OCI-LY1 (cell line): ENCODE measurements around the gene PTPRN2.

Experiments
- H2AFZ ChIP-seq: fragments of 200-600 bp; sonication (generic), shearing (Covaris generic); 2 replicates; pipeline ENCODE4 v1.6.0; 2014; ENCODE audit warnings: antibody characterized with exemption, mild to moderate bottlenecking, low read length
- H3F3A ChIP-seq: fragments of 200-600 bp; sonication (generic), shearing (Covaris generic); 2 replicates; pipeline ENCODE4 v1.6.0; 2014; ENCODE audit warnings: mild to moderate bottlenecking, antibody characterized with exemption, low read length, moderate library complexity; ENCODE audit not compliant: insufficient read depth
- H3K27ac ChIP-seq: fragments of 200-600 bp; sonication (generic); 2 replicates; pipeline ENCODE4 v1.5.1; 2014; ENCODE audit warnings: low read length, mixed run types, mild to moderate bottlenecking, low read depth; ENCODE audit not compliant: poor library complexity, severe bottlenecking
- H3K27me3 ChIP-seq: fragments of 200-600 bp; sonication (generic); 2 replicates; pipeline ENCODE4 v1.6.0; 2014; ENCODE audit warnings: antibody characterized with exemption, mild to moderate bottlenecking, low read length, moderate library complexity; ENCODE audit not compliant: insufficient read depth
- H3K36me3 ChIP-seq: fragments of 200-600 bp; sonication (generic); 2 replicates; pipeline ENCODE4 v1.6.1; 2014; ENCODE audit warnings: mild to moderate bottlenecking, antibody characterized with exemption, low read length, moderate library complexity, mixed read lengths; ENCODE audit not compliant: insufficient read depth
- H3K4me1 ChIP-seq: fragments of 200-600 bp; sonication (generic); 2 replicates; pipeline ENCODE4 v1.5.1; 2014; ENCODE audit warnings: mild to moderate bottlenecking, low read length, moderate library complexity; ENCODE audit not compliant: insufficient read depth, severe bottlenecking
- H3K4me2 ChIP-seq: fragments of 200-600 bp; sonication (generic), shearing (Covaris generic); 2 replicates; pipeline ENCODE4 v1.6.1; 2014; ENCODE audit warnings: low read length
- H3K4me3 ChIP-seq: fragments of 200-600 bp; sonication (generic); 2 replicates; pipeline ENCODE4 v1.5.1; 2014; ENCODE audit warnings: low read length, low read depth, mild to moderate bottlenecking, mixed read lengths; ENCODE audit not compliant: poor library complexity, severe bottlenecking
- H3K79me2 ChIP-seq: fragments of 200-600 bp; shearing (Covaris generic); 2 replicates; pipeline ENCODE4 v1.6.1; 2016; ENCODE audit warnings: mixed run types, low read length, mixed read lengths; ENCODE audit not compliant: insufficient read depth
- H3K9ac ChIP-seq: fragments of 200-600 bp; sonication (generic), shearing (Covaris generic); 2 replicates; pipeline ENCODE4 v1.6.1; 2014; ENCODE audit warnings: mild to moderate bottlenecking, low read length, mixed read lengths
- H3K9me2 ChIP-seq: fragments of 200-600 bp; sonication (generic), shearing (Covaris generic); 2 replicates; pipeline ENCODE4 v1.6.1; 2014; ENCODE audit warnings: low read depth, mild to moderate bottlenecking, low read length, mixed read lengths
- H3K9me3 ChIP-seq: fragments of 200-600 bp; shearing (Covaris generic); 2 replicates; pipeline ENCODE4 v1.6.1; 2014; ENCODE audit warnings: low read length, mixed read lengths
- H4K20me1 ChIP-seq: fragments of 200-600 bp; sonication (generic), shearing (Covaris generic); 2 replicates; pipeline ENCODE4 v1.6.0; 2016; ENCODE audit warnings: mild to moderate bottlenecking, low read length; ENCODE audit not compliant: insufficient read depth
- EZH2 ChIP-seq: fragments of 200-600 bp; sonication (generic), shearing (Covaris generic); IDR thresholded peaks from 2 replicates; pipeline ENCODE4 v1.8.0; 2017; ENCODE audit warnings: borderline replicate concordance, mixed run types, mild to moderate bottlenecking, antibody characterized with exemption, low read length, moderate library complexity, mixed read lengths
- TF ChIP-seq, protein P1 (sequence below): fragments of 200-600 bp; sonication (generic), shearing (Covaris generic); IDR thresholded peaks from 2 replicates; pipeline ENCODE4 v1.5.1; 2017; ENCODE audit warnings: mild to moderate bottlenecking, antibody characterized with exemption, low read length, moderate library complexity, mixed read lengths

PTPRN2 gene

DNA sequence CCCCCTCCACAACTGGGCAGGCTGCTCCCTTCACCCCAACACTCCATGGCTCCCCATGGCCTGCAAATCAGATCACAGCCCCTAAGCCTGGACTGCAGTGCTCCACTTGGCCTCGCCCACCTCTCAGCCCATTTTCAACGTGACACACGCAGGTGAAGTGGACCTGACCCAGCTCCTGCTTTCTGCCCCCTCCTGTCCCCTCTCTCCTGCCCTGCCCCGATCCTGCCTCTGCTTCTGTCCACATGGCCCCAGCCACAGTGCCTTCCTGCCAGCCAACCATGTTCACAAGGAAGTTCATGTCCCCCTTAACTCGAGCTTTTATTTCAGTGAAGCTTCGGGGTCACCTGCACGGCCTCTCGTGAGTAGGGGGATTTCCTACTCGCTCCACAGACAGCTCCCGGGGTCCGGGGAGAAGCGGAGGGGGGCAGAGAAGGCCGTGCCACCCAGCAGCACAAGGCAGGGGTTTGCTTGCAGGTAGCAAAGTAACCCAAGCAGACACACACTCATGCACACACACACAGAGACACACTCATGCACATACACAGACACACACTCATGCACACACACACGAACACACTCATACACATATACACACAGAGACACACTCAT is 713.3 kb downstream of the PTPRN2 start:
- Histone ChIP-seq H3K4me2 (no peak overlapping the region), H3K4me1 (no peaks in the 10 kb centered on the region), H3F3A (no peaks in the 10 kb centered on the region), H3K9ac (no peak overlapping the region), H3K27ac (no peak overlapping the region), H3K9me2 (no peaks in the 10 kb centered on the region), H3K79me2 (no peaks in the 10 kb centered on the region), H2AFZ (no peak overlapping the region), H3K36me3 (no peaks in the 10 kb centered on the region), H3K4me3 (no peak overlapping the region), H3K27me3 (no peaks in the 10 kb centered on the region), H3K9me3 (no peaks in the 10 kb centered on the region), H4K20me1 (no peaks in the 10 kb centered on the region)
- no peak for TF ChIP-seq EZH2
- TF ChIP-seq, protein P1, sequence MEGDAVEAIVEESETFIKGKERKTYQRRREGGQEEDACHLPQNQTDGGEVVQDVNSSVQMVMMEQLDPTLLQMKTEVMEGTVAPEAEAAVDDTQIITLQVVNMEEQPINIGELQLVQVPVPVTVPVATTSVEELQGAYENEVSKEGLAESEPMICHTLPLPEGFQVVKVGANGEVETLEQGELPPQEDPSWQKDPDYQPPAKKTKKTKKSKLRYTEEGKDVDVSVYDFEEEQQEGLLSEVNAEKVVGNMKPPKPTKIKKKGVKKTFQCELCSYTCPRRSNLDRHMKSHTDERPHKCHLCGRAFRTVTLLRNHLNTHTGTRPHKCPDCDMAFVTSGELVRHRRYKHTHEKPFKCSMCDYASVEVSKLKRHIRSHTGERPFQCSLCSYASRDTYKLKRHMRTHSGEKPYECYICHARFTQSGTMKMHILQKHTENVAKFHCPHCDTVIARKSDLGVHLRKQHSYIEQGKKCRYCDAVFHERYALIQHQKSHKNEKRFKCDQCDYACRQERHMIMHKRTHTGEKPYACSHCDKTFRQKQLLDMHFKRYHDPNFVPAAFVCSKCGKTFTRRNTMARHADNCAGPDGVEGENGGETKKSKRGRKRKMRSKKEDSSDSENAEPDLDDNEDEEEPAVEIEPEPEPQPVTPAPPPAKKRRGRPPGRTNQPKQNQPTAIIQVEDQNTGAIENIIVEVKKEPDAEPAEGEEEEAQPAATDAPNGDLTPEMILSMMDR = no peak

DNA sequence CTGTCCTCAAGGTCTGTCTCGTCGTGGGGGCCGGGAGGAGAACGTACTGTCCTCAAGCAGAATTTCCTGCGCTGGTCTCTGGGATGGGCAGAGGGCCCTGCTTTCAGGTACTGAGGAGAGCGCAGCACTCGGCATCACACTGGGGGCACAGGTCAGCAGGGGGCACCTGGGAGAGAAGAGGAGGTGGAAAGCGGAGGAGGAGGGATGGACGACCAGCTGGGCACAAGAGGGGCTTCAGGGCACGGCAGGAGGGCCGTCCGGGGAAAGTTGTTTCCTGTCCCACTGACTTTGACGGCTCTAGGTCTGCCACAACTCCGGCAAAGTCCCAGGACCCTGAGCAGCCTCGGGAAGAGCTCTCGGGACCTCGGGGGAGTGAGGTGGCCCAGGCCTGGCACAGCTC is 714.0 kb downstream of the PTPRN2 start:
- TF ChIP-seq EZH2 = no peak
- TF ChIP-seq, protein P1 = no peak
- H3K79me2 ChIP-seq = no peaks in the 10 kb centered on the region

DNA sequence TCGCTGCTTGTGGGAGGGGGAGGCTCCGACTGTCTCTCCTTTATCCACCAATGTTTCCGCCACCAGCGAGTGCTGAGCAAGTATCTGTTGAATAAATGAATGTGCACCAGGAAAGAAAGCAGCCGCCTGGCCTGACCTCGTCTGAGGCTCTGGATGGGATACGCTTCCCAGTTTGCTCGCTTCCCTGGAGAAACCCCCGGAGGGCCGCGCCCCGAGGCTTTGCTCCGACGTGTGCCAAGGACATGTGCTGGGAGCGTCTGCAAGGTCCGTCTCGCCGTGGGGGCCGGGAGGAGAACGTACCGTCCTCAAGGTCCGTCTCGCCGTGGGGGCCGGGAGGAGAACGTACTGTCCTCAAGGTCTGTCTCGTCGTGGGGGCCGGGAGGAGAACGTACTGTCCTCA is 714.4 kb downstream of the PTPRN2 start:
- Histone ChIP-seq H4K20me1 (no peaks in the 10 kb centered on the region), H3K4me1 (no peaks in the 10 kb centered on the region), H3K9ac (no peak overlapping the region), H3F3A (no peaks in the 10 kb centered on the region), H3K79me2 (no peaks in the 10 kb centered on the region), H2AFZ (no peak overlapping the region), H3K4me3 (no peak overlapping the region), H3K27ac (no peak overlapping the region), H3K4me2 (no peak overlapping the region), H3K9me2 (no peaks in the 10 kb centered on the region), H3K36me3 (no peaks in the 10 kb centered on the region), H3K27me3 (no peaks in the 10 kb centered on the region), H3K9me3 (no peaks in the 10 kb centered on the region)
- TF ChIP-seq EZH2 = no peak
- TF ChIP-seq, protein P1 = no peak

More for the DNA sequence above, 714.0 kb downstream of the PTPRN2 start:
- no peak overlapping the region for H3K27ac ChIP-seq
- no peak overlapping the region for H3K4me2 ChIP-seq
- H3K9me2 ChIP-seq = no peaks in the 10 kb centered on the region
- no peaks in the 10 kb centered on the region for H3K9me3 ChIP-seq
- H3K36me3 ChIP-seq = no peaks in the 10 kb centered on the region
- H3K27me3 ChIP-seq = no peaks in the 10 kb centered on the region
- no peak overlapping the region for H2AFZ ChIP-seq
- no peaks in the 10 kb centered on the region for H3F3A ChIP-seq
- H3K4me3 ChIP-seq = no peak overlapping the region
- no peaks in the 10 kb centered on the region for H3K4me1 ChIP-seq
- H3K9ac ChIP-seq = no peak overlapping the region
- no peaks in the 10 kb centered on the region for H4K20me1 ChIP-seq
